HG03135 (cell line): Measurements from ENCODE around the gene ARL13B.
"Not testable (repeated sequence)": the region's sequence is repeated elsewhere in the genome, so short reads cannot be mapped to it uniquely, and the experiment has no call there.

ENCODE experiments used
- ATAC-seq: cut with Tn5 transposase; IDR thresholded peaks from one replicate; pipeline ENCODE4 v1.9.1; 2021; ENCODE audit warnings: mild to moderate bottlenecking, moderate library complexity; ENCODE audit not compliant: unreplicated experiment

ARL13B gene

DNA sequence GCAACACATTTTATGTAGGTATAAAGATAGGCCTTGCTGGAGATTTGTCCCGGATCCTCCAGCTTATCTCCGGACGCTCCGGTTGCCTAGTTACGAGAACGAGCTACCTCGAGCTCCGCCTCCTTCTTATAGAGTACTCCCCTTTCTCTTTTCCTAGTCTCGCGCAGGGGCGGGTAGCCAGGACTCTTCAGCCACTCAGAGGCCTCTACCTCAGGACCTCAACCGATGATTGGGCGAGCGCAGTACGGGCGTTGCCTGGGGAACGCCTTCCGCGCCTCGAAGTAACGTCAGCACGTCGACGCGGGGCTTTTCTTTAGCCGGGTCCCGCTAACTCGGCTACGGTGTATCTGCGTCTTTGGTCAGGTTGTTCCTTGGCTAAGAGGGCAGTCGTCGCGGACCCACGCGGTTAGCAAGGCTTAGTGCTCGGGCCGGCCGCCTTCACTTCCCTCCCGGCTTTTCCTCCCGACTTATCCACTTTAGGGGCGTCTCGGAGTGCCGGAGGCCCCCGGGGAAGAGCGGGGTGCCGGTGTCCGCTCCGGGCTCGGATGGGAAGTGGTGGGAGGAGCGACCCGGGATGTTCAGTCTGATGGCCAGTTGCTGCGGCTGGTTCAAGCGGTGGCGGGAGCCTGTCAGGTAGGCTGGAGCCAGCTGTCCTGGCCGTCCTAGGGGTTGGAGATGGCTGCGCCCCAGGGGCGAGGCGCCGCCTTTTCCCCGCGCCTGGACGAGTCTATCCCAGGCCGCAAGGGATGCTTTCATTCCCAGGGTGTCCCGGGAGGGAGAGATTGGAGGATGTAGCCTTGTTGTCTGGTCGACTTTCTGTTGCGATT lies at the start of gene ARL13B:
TSS of gene ARL13B (plus strand) at position 306 of the 827 bp plus-strand sequence. CDS start at position 575, 269 bp downstream.
- ATAC-seq, result peak; percentile 100

- ATAC-seq, result no peak
These were observed 48.2 kb upstream of the ARL13B start for GRCh38 chr3:93931597-93932229.

- no peak for ATAC-seq
These were observed 45.4 kb upstream of the ARL13B start for GRCh38 chr3:93934366-93935046.

DNA sequence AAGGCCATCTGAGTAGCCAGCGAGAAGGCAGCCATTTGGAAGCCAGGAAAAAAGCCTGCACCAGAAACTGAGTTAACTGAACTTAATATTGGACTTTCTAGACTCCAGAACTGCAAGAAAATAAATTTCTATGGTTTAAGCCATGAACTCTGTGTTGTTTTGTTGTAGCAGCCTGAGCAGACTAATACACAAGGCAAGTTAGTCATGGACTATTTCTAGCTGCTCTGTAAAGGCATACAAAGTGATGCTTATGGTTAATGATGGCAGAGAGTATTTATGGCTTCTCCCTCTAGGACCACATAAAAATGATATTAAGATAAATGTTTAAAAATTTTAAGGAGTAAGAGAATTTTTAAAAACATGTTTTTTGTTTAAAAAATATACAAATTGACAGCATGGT lies 43.4 kb upstream of the ARL13B start:
- no peak for ATAC-seq

DNA sequence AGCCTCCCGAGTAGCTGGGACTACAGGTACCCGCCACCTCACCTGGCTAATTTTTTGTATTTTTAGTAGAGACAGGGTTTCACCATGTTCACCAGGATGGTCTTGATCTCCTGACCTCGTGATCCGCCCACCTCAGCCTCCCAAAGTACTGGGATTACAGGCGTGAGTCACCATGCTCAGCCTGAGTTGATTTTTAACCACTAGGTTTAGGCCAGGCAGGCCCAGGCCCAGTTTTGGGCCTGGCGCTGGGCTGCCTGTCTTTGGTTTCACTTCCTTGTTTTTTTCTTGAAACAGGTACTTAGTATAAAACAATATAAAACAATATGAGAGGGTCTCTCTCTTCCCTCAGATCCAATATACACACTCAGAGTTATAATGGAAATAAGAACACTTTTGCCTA lies 42.5 kb upstream of the ARL13B start:
- not testable (repeated sequence) for ATAC-seq

DNA sequence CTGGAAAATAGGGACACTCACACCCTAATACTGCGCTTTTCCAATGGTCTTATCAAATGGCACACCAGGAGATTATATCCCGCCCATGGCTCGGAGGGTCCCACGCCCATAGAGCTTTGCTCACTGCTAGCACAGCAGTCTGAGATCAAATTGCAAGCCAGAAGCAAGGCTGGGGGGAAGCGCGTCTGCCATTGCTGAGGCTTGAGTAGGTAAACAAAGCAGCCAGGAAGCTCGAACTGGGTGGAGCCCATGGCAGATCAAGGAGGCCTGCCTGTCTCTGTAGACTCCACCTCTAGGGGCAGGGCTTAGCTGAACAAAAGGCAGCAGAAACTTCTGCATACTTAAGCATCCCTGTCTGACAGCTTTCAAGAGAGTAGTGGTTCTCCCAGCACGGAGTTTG lies 30.0 kb upstream of the ARL13B start:
- ATAC-seq, result not testable (repeated sequence)

DNA sequence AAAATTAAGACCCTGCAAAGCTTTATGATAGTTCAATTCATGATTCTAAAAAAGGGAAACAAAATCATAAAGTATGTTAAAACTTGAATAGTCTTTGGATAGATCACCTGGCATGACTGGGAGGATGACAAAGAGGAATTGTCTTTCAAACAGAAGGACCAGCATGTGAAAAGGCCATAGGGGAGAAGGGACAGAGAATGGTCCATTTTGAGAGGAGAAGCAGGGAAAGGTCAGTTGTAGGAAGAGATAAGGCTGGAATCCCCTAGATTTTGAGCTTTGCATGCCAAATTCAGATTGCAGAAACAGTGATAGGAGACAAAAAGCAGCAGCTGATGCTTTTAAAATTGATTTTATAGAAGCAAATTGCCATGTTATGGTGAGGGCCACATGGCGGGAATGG lies 18.9 kb upstream of the ARL13B start:
- ATAC-seq, result no peak

DNA sequence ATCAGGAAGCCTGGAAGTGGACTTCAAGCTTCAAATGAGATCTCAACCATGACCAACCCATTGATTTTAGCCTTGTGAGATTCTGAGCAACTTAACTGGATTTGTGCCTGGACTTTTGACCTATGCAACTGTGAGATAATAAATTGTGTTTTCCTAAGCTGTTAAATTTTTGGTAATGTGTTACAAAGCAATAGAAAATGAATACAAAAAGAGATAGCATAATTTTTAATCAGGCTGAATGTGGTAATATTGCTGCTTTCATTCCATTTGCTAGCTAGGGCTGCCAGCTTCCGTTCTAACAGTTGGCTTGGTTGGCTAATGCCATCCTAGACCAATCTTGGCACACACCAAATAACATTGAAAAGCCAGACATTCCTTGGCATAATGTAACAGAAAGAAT lies 18.5 kb upstream of the ARL13B start:
- no peak for ATAC-seq

GRCh38 chr3:93962798-93963197 lies 17.2 kb upstream of the ARL13B start:
- ATAC-seq, result no peak

- ATAC-seq, result not testable (repeated sequence)
These were observed 14.8 kb upstream of the ARL13B start for GRCh38 chr3:93965106-93965505.

GRCh38 chr3:93969443-93969842 lies 10.5 kb upstream of the ARL13B start:
- ATAC-seq, result no peak

- no peak for ATAC-seq
These were observed 10.0 kb upstream of the ARL13B start for GRCh38 chr3:93969997-93970396.

DNA sequence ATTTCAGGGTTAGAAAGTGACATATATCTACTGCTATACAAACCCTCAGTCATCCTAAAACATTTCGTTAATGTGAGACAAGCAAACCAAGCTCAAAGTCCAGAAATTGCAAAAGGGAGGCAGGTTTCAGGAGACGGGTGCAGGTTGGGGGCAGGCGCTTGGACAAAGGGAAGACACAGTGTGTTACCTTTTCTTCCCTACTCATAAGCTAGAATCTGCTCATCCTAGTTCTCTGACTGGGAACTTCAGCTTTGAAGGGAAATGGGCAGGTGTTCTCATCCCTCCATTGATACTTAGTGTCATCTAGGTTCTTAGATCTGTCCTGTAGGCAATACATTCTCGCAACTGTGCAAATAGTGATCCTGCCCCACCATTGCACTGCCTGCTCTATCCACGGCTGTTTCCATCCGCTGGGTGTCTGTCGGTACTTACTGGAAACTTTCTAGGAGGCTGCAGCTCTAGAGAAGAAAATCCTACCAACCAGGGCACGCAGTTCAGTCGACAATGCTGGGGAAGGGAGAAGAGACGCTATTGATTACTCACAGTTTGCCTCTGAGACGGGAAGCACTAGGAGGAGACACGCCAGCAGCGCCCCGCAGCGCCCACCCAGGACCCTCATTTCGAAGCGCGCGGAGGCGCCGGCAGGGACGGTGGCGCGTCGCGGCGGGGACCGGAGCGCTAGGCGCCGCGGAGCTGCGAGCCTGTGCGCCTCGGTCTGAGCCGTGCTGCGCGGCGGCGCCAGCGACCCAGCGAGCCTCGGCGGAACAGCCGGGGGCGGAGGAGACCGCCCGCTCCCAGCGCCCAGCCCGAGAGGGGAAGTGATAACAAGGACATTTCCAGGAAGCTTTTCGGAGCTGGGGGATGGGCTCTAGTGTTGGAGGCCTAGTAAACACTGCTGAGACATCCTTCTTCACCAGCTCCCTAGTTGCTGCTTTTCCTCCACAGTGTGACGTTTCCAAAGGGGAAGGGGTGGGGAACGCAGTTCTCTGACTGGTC lies 6.5 kb upstream of the ARL13B start, which contains the start of gene PROS1:
TSS of gene PROS1 (minus strand) at position 766 of the 996 bp plus-strand sequence. CDS start at position 619, 147 bp downstream.
- peak; percentile 84 for ATAC-seq

GRCh38 chr3:93981649-93982048 lies 1.7 kb downstream of the ARL13B start:
- no peak for ATAC-seq

- ATAC-seq, result no peak
These were observed 3.5 kb downstream of the ARL13B start for GRCh38 chr3:93983408-93983807.

GRCh38 chr3:93984618-93985017 lies 4.7 kb downstream of the ARL13B start:
- no peak for ATAC-seq

DNA sequence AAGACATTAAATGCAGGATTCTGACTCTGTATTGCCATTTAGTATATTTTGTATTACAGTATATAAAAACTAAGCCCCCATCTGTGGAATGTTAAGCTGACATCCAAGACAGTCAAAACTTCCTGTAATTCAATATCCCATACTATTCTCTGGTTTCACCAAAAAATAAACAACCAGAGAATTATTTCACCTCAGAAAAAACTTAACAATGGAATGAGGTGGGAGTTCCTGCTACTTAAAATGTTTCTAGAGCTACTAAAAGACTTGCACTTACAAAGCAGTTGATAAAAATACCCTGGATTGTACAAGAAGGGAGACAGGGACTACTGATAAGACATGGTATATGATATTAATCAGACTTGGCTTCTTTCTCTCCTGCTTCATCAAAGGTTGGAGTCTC lies 8.3 kb downstream of the ARL13B start:
- no peak for ATAC-seq

DNA sequence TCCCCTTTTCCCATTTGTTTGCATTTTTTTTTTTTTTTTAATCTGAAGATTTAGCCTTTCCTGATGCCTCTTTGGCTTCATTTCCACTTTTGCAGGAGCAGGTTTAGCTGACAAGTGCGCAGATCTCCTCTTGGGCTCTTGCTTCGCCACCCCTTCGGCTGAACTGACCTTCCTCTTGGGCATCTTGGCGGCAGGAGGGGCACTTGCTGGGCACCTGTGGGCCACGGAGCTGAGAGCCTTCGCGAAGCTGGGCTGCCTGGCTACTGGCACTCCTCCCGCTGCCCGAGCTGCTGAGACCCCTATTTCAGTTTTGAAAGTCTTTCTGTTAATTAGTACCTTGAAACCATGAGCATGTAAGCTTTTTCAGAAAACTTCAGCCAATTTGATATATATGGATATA lies 8.8 kb downstream of the ARL13B start:
- ATAC-seq, result no peak

DNA sequence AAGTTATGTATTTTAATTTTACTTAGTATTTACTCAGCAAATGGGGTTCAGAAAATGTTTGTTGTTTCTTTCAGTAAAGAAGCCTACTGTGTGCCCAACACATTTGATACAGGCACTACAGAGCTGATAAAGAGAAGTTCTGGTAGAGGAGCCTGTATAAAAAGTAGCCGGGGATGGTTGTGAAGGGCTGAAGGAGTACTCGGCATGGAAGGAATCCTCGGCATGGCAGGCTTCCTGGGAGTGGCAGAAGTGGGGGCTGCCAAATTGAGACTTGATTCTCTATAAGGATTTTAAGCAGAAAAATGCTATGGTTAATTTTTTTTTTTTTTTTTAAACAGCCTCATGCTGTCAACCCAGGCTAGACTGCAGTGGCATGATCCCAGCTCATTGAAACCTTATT lies 9.3 kb downstream of the ARL13B start:
- no peak for ATAC-seq

DNA sequence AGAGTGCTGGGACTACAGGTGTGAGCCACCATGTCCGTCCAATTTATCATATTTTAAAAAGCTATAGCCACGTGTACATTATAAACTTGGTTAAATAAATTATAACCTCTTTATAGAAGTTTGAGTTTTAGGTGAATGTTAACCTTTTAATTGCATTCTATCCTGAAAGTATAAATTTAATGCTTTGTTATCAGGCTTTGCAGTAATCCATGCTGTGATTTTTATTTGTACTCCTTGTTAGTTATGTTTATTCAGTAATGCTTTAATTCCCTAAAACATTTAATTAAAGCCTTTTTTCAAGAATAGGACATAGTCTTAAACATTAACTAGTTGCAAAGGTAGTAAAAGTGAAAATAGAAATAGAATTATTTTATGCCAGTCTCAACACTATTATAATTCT lies 11.7 kb downstream of the ARL13B start:
- ATAC-seq, result no peak
